LHCN-M2 (cell line): Measurements from ENCODE around the gene RAPH1. TPM values are rescaled to one million over a fixed set of nuclear protein-coding genes. Genes with fewer than 3 reads are reported as not detected.
A peak's percentile ranks its signal among the peaks of the same experiment; 100 is the strongest.
"Not testable (repeated sequence)": the region's sequence is repeated elsewhere in the genome, so short reads cannot be mapped to it uniquely, and the experiment has no call there.

Experiments used
- DNase-seq: peaks from one replicate; pipeline ENCODE4 v3.0.0-alpha.2; 2012; ENCODE audit warnings: low read depth
- total RNA-seq: library from RNA; depleted of rRNA; stranded (reverse); fragments of >200 nt; gene quantifications from 2 replicates; pipeline ENCODE4 v1.2.3, GENCODE V29; 2014

The RAPH1 gene
- total RNA-seq, 1 experiment from 2014 or later, result 43.1 TPM

DNA sequence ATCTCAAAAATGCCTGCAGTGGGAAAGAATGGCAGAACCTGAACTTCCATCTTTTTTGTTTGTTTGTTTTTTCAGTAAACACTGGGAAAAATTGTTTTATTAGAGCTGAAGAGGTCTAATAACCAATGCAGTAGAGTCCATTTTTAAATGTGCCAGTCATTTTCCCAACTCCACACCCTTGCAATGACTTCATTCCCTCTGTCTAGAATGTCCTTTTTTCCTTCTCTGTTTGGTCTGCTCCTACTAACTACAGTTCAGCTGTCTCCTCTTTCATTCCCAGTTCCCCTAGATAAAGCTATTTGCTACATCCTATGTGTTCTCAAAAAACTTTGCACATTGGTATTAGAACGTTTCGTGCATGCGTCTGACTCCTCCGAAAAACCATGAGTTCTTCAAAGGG, 9.3 kb upstream of the RAPH1 start:
- no peak for DNase-seq

GRCh38 chr2:203543898-203544328, 8.8 kb upstream of the RAPH1 start:
- no peak for DNase-seq

- not testable (repeated sequence) for DNase-seq
These were observed 5.5 kb upstream of the RAPH1 start for GRCh38 chr2:203540598-203540997.

GRCh38 chr2:203538237-203538636, 3.1 kb upstream of the RAPH1 start:
- DNase-seq, result not testable (repeated sequence)

GRCh38 chr2:203536586-203536951, 1.5 kb upstream of the RAPH1 start:
- DNase-seq, result not testable (repeated sequence)

GRCh38 chr2:203535784-203536585, 884 bp upstream of the RAPH1 start:
- DNase-seq, result no peak

DNA sequence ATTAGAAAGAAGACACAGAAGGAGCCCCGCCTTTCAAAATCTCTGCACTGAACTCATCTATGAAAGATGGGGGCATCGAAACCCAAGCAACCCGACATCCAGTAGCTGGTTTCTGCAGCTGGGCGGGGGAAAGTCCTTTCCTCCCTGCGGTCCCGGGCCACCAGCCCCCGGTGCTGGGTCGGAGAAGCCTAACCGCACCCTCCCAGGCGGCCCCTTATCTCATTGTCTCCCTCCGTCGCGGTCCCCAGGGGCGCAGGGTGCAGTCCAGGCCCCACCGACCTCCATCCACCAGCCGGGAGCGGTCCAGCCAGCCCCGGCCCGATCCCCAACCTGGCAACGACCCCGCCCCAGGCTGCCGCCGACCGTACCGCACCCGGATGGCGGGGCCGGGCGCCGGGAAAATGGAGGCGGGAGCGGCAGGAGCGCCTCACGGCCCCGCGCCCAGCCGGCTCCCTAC, 452 bp downstream of the RAPH1 start:
- DNase-seq, result peak; percentile 21

DNA sequence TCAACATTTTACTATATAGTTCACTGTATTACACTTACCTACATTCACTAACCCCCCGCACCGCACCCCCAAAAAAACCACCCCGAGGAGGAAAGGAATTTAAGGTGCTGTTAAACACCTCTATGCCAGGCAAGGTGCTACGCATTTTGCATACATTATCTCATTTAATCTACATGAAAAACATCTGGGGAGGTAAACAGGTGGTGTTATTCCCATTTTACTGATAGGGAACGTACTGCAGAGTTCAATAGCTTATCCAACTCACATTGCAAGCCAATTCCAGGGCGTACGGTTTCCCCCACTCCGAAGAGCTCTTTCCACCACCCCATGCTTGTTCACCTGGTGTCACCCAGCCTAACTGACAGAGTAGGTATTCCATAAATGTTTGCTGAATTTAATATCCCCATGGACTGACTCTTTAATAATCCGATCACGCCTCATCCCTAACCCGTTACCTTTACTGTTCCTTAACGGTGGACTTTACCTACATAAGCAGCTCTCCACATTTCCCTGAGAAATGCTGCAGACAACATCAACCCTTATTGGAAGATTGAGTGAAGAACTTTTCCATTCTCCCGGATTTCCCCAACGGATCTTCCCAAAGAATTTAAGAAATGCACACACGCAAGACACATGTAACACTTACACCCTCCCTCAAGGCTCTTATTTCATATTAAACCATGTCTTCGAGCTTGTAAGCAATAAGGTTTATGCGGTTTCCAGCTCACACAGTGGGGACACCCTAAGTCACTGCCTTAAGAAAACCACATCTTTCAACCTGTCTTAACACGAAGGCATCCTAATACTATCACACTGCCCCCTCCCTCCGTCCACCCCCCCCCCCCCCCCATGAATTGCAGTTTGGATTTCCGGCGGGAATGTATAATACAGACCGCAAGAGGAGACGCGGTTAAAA, 1.2 kb downstream of the RAPH1 start:
- DNase-seq, result peak; percentile 66

- peak; percentile 77 for DNase-seq
These were observed 2.0 kb downstream of the RAPH1 start for GRCh38 chr2:203532957-203533658.

- DNase-seq, result no peak
These were observed 7.4 kb downstream of the RAPH1 start for GRCh38 chr2:203527719-203528118.

GRCh38 chr2:203513268-203513667, 21.8 kb downstream of the RAPH1 start:
- not testable (repeated sequence) for DNase-seq

GRCh38 chr2:203510941-203511305, 24.2 kb downstream of the RAPH1 start:
- no peak for DNase-seq

- no peak for DNase-seq
These were observed 24.7 kb downstream of the RAPH1 start for GRCh38 chr2:203510256-203510940.

DNA sequence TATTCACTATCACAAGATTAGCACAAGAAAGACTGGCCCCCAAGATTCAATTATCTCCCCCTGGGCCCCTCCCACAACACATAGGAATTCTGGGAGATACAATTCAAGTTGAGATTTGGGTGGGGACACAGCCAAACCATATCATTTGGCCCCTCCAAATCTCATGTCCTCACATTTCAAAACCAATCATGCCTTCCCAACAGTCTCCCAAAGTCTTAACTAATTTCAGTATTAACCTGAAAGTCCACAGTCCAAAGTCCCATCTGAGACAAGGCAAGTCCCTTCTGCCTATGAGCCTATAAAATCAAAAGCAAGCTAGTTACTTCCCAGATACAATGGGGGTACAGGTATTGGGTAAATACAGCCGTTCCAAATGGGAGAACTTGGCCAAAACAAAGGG, 31.6 kb downstream of the RAPH1 start:
- not testable (repeated sequence) for DNase-seq

DNA sequence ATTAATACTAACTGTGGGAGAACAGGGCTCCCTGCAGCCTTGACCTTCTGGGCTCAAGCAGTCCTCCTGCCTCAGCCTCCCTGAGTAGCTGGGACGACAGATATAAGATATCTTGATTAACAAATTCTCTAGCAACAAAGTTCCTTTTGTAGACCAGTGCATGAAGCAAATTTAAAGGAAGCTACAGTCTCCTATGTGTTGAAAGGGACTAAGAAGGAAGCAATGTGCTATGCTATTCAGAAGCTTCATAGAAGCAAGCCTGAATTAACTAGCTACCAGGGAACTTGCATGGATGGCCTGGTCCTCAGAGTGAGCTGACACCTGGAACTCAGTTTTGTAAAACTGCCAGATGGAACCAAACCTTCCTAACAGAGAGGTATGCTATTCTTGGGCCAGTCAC, 33.2 kb downstream of the RAPH1 start:
- no peak for DNase-seq

GRCh38 chr2:203500951-203501350, 34.1 kb downstream of the RAPH1 start:
- DNase-seq, result no peak

- no peak for DNase-seq
These were observed 34.8 kb downstream of the RAPH1 start for GRCh38 chr2:203500297-203500696.

DNA sequence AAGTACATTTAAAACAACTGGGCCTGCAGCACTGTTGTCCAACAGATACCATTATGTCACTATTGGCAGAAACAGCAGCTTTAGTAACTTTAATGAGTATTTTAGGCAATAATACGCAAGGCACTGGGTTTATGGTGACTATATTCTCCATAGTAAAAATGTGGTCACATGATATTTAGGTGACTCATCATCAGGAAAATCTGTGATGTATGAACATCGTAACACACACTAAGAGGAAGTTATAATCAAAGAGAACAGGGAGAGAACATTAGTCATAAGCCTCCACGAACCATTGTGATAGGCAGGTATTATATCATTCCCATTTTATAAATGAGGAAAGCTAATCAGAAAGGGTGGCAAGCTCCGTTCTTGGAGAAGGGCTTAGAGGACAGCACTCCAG, 36.9 kb downstream of the RAPH1 start:
- peak; percentile 81 for DNase-seq

DNA sequence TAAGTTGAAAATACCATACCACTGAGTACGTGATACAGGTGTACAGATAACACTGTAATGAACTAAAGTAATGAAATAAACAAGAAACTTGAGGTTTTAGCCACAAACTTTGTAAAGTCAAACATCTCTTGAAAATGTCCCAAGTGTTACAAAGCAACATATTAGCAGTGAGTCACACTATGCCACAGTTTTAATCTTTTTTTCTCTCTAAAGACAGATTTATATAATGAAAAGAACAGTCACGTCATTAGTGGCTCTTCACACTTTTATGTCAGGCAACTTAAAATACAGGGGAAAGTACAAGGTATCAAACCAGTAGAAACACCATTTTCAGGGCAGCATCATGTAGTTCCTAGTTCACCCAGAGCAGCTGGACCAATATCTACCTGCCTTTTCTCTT, 42.1 kb downstream of the RAPH1 start:
- peak; percentile 28 for DNase-seq

DNA sequence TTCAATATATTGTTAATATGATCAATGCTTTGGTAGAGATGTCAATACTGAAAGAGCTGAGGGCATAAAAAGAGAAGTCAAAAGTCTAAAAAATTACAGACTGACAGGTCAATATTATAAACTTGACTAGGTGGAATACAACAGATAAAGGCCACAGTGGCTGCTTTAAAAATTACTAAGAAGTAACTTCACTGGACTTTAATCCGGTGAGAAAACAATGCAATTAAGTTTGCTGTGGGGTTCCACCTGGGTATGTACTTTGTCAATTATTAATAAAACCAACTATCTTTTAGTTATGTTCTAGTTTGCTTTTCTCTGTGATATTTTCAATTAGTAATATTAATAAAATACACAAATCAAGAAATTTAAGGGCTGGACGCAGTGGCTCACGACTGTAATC, 44.7 kb downstream of the RAPH1 start:
- DNase-seq, result no peak

DNA sequence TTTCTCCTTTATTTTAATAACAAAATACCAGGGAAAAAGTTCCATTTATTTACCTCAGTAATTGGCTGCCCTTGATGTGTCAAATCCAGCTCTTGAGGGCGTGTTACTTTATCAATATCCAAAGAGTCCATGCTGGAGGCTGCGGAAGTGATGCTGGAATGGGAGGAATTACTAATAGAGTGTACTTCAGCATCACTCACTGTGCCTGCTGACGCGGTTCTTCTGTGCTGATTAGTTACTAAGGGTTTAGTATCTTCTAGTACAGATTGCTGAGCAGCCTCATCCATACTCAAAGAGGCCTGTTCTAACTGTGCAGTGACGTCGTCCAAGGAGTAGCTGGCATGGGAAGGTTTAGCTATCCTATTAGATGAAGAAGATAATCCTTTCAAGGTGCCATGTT, 45.6 kb downstream of the RAPH1 start:
- DNase-seq, result no peak
